Lower leg skin (tissue), 4 donors: ENCODE measurements around the gene BOD1. TPM values are rescaled to one million over a fixed set of nuclear protein-coding genes. Genes with fewer than 3 reads are reported as not detected.

Experiments used
- DNase-seq, 2 donors: peaks; one replicate each; pipeline ENCODE4 v3.0.0-alpha.2; 2019; ENCODE audit warnings: low spot score in 2 of 2
- H3K4me3 ChIP-seq: fragments of 200-600 bp; sonication (generic); 2 replicates; pipeline ENCODE4 v1.5.1; 2017; ENCODE audit warnings: mild to moderate bottlenecking, low read depth; ENCODE audit not compliant: poor library complexity, severe bottlenecking
- CTCF ChIP-seq, 3 donors: fragments of 450-650 bp; IDR thresholded peaks; one replicate each; pipeline ENCODE4 v1.5.1; 2016; ENCODE audit warnings: antibody characterized with exemption in 3 of 3, mild to moderate bottlenecking in 3 of 3, moderate library complexity in 2 of 3
- POLR2A ChIP-seq, 2 donors: fragments of 450-650 bp; IDR thresholded peaks; one replicate each; pipeline ENCODE4 v1.6.1; 2016 to 2017; ENCODE audit warnings: antibody characterized with exemption in 2 of 2, mild to moderate bottlenecking in 1 of 2, moderate library complexity in 1 of 2
- WGBS, 2 donors: methylation state at CpG; one replicate each; pipeline ENCODE4 v1.1.5; 2018; 5-methylcytosine and 5-hydroxymethylcytosine counted together
- intact Hi-C: fragments of 100-400 bp; cut with DNase I; formaldehyde crosslinking; loops from one replicate; pipeline ENCODE4 v1.15.0; 2023; ENCODE audit warnings: low total_unique reads
- total RNA-seq, 4 donors: library from RNA; depleted of rRNA; stranded (reverse); fragments of >200 nt; gene quantifications; one replicate each; pipeline ENCODE4 v1.1.0, GENCODE V29; 2016

BOD1 gene
- total RNA-seq, 4 donors from 2014 or later, result 32.0 to 54.6 (median 42.8) TPM

- no peak overlapping the region for H3K4me3 ChIP-seq
- no peak for DNase-seq
- 86% methylated on average over 19 to 22 of the region's 22 CpGs for WGBS, 2 donors
- TF ChIP-seq POLR2A (IDR thresholded peaks at IDR 0.05), result no peak
- intact Hi-C loops, result loop anchor here (10.0 kb wide), 1 partner anchor 276 kb away; no protein-coding TSS in a partner anchor
Measured at GRCh38 chr5:173570321-173571090, 45.9 kb downstream of the BOD1 start.

GRCh38 chr5:173568703-173569102 is 47.7 kb downstream of the BOD1 start:
- DNase-seq, result no peak
- intact Hi-C loops, result no loop called here
- H3K4me3 ChIP-seq, result no peak overlapping the region
- TF ChIP-seq CTCF (IDR thresholded peaks at IDR 0.05) (no peak), POLR2A (IDR thresholded peaks at IDR 0.05) (no peak)
- WGBS, 2 donors, result 81 to 89% methylated on average over 4 of the region's 4 CpGs

- no peak for DNase-seq
- TF ChIP-seq CTCF (IDR thresholded peaks at IDR 0.05), result no peak
- TF ChIP-seq POLR2A (IDR thresholded peaks at IDR 0.05), result no peak
- intact Hi-C loops, result no loop called here
- WGBS, 2 donors, result 97% methylated on average over 1 of the region's 1 CpG
- no peak overlapping the region for H3K4me3 ChIP-seq
Measured at GRCh38 chr5:173568128-173568527, 48.3 kb downstream of the BOD1 start.

- TF ChIP-seq POLR2A (IDR thresholded peaks at IDR 0.05) (no peak), CTCF (IDR thresholded peaks at IDR 0.05) (no peak)
- intact Hi-C loops, result no loop called here
- H3K4me3 ChIP-seq, result no peak overlapping the region
- DNase-seq, result no peak
- WGBS, 2 donors, result 35 to 46% methylated on average over 7 of the region's 7 CpGs
Measured at GRCh38 chr5:173567548-173567947, 48.9 kb downstream of the BOD1 start.

- intact Hi-C loops, result no loop called here
- TF ChIP-seq POLR2A (IDR thresholded peaks at IDR 0.05) (no peak), CTCF (IDR thresholded peaks at IDR 0.05) (no peak)
- 73 to 84% methylated on average over 3 of the region's 3 CpGs for WGBS, 2 donors
- DNase-seq, result peak in 1 of 2 donors; percentile 29
- H3K4me3 ChIP-seq, result no peak overlapping the region
Measured at GRCh38 chr5:173565491-173566072, 50.9 kb downstream of the BOD1 start.

GRCh38 chr5:173564106-173564505 is 52.3 kb downstream of the BOD1 start:
- no peak for TF ChIP-seq POLR2A (IDR thresholded peaks at IDR 0.05)
- no peak for TF ChIP-seq CTCF (IDR thresholded peaks at IDR 0.05)
- intact Hi-C loops, result no loop called here
- H3K4me3 ChIP-seq, result no peak overlapping the region
- peak in 1 of 2 donors; percentile 66 for DNase-seq
- WGBS, 2 donors, result 68 to 75% methylated on average over 4 of the region's 4 CpGs
